Tibial nerve (tissue), 4 donors: ENCODE data around the gene ARHGEF11.

Experiments used
- EP300 ChIP-seq, 2 donors: sonication (generic); formaldehyde crosslinking; IDR thresholded peaks; one replicate each; pipeline ENCODE4 v1.6.1; 2017; ENCODE audit warnings: antibody characterized with exemption in 2 of 2, mild to moderate bottlenecking in 1 of 2
- POLR2A ChIP-seq, 2 donors: fragments of 450-650 bp; IDR thresholded peaks; one replicate each; pipeline ENCODE4 v1.6.1; 2017; ENCODE audit warnings: antibody characterized with exemption in 2 of 2, mild to moderate bottlenecking in 2 of 2, moderate library complexity in 2 of 2
- TF ChIP-seq, protein P1 (sequence below), 5 experiments: fragments of 200-600 bp in 3 of 5; fragments of 450-650 bp in 2 of 5; sonication (generic) in 3 of 5; IDR thresholded peaks; one replicate each; pipeline ENCODE4 v1.5.1; 2016 to 2019; ENCODE audit warnings: antibody characterized with exemption in 5 of 5, mild to moderate bottlenecking in 3 of 5, moderate library complexity in 2 of 5

- TF ChIP-seq, protein P1, sequence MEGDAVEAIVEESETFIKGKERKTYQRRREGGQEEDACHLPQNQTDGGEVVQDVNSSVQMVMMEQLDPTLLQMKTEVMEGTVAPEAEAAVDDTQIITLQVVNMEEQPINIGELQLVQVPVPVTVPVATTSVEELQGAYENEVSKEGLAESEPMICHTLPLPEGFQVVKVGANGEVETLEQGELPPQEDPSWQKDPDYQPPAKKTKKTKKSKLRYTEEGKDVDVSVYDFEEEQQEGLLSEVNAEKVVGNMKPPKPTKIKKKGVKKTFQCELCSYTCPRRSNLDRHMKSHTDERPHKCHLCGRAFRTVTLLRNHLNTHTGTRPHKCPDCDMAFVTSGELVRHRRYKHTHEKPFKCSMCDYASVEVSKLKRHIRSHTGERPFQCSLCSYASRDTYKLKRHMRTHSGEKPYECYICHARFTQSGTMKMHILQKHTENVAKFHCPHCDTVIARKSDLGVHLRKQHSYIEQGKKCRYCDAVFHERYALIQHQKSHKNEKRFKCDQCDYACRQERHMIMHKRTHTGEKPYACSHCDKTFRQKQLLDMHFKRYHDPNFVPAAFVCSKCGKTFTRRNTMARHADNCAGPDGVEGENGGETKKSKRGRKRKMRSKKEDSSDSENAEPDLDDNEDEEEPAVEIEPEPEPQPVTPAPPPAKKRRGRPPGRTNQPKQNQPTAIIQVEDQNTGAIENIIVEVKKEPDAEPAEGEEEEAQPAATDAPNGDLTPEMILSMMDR (IDR thresholded peaks at IDR 0.05), result peak in 1 of 5 experiments; percentile 26
- TF ChIP-seq POLR2A (IDR thresholded peaks at IDR 0.05) (peak; percentile 66 to 81), EP300 (IDR thresholded peaks at IDR 0.05) (peak in 1 of 2 donors; percentile 63)
These were observed at the start of gene ARHGEF11 for GRCh38 chr1:157045250-157046218.
